ENCODE data around the gene PGS1.

The PGS1 gene

DNA sequence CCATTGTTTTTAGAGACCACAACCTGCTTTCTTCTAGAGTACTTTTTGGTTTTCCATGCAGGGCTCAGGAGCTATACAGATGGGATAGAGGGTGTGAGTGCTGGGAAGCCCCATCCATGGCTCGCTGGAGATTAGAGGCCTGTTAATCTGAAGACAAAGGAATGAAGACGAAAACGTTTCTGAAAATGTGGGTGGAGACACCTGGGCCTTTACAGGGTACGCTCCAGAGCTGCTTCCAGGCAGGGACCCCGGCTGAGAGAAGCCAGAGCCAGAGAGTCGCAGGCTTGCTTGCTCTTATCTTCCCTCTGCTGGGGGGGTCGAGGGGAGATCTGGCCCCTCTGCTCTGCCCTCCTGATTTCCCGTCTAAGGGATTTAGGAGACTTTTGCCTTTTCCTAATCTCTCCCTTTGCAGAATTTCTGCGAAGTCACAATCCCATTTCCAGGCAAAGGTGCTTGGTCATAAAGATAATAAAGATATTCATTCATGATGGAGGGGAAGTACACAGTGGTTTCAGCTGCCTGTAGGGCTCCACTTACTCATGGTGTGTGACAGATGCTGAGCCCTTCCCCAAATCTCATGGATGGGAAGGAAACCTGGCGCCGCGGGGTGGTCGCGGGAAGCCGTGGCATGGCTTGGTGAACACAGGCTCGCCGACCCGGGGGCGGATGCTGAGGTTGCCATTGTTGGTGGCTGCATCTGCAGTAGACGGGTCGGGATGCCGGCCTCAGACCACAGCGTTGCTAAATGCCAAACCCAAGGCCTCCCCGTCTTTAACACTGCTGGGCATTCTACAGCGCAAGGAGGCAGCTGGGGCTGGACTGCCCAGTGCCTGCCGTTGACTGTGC, 13.8 kb upstream of the PGS1 start:
- DNase-seq, result no peak

DNA sequence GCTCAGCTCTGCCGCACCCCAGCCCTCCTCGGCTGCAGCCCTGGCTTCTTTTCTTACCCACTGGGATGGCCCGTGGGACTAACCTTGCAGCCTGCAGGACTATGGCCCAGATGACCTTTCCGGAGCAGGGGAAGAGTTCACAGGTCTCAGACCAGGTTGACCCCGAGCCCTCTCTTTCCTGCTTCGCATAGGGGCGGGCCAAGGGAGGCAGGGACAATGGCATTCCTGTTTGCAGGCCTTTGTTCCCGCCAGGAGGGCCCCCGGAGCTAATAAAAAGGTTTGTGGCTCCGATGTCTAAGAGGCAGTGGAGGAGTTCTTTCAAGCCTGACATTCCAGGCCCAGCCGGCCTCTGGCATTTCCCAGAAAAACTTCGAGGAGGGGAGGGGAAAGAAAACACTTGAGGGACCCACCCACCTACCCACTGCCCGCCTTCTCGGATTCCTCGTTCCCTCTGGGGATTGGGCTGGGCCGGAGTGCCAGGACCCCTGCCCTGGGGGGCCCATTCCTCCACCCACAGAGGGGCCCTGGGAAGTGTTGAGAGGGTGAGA, 12.8 kb upstream of the PGS1 start:
- DNase-seq, result no peak

DNA sequence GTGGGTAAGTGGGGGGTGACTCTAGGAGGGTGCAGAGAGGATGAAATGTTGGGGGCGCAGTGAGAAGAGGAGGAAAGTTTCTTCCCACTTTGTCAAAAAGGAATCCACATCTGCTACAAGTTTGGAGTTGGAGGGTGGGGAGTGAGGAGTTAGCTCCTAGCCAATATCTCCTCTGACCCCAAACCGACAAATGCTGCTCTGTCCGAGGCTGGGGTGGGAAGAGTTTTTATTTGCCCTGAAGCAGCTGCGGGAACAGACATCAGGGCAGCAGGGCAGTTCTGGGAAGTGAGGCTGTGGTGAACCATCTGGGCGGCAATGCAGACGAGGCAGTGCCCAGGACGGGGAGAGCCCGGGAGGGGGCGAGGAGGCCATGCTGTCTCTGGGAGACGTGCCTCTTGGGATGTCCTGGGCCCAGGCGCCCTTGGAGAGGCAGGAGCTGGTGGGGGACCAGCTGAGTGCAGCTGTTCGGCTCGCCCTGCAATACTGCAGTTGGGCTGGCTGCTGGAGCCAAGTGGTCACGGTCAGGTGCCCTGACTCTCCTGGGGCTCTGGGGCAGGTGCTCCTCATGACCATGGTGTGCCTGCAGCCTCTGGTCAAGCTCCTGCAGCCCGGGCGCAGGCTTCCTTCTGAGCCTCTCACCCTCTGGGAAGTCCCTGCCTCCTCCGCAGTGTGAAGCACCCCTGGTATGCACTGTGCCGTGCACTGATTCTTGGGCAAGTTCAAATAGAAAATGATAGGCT, 12.2 kb upstream of the PGS1 start:
- no peak for DNase-seq

DNA sequence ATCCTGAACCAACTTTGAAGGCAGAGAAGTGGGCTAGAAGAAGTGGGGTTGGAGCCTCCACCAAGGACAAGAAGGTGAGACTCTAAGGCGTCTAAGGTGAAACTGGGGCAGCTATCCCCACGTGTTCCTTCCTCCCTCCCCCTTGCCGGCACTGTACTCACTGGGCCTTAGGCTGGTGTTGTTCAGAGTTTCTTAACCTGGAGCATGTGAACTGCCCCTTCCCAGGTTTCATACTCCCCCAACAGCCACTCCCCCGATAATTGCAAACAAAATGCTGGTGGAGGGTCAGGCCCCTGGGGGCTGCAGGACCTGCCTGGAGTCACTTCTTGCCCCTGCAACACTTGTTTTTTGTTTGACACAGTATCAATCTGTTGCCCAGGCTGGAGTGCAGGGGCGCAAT, 11.3 kb upstream of the PGS1 start:
- no peak for DNase-seq

DNA sequence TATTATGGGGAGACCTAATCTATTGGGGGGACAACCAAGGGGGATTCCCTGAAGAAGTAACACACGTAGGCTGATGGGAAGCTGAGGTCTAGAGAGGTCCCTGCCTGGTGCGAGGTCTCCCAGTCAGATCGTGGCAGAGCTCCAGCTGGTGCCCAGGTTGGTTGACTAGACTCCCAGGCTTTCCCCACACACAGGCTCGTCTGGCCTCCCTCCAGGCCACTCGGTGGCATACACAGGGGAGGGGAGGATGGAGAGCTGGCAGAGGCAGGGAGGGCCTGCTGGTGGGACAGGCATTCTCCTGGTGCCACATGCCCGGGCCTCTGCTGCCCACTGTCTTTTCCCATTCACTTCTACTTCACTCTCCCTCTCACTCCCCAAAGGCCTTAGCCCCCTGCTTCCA, 10.1 kb upstream of the PGS1 start:
- no peak for DNase-seq

DNA sequence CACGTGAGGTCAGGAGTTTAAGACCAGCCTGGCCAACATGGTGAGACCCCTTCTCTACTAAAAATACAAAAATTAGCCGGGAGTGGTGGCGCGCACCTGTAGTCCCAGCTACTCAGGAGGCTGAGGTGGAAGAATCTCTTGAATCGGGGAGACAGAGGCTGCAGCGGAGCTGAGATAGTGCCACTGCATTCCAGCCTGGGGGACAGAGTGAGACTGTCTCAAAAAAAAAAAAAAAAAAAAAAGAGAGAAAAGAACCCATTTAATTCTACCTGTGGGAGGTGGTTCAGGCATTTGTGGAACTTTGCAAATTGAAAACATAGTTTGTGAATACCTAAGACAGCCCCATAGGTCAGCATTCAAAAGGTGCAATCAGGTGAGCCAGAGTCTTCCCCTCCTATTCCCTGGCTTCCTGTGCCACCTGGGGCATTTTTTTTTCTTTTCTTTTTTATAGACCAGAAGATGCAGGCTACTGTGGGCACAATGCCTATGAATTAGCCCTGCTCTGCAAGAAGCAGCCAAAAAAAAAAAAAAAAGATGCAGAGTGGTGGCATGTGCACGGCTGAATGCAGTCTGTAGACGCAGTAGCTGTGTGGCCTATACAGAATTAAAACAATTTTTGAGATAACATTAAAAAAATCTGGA, 9.5 kb upstream of the PGS1 start:
- no peak for DNase-seq

DNA sequence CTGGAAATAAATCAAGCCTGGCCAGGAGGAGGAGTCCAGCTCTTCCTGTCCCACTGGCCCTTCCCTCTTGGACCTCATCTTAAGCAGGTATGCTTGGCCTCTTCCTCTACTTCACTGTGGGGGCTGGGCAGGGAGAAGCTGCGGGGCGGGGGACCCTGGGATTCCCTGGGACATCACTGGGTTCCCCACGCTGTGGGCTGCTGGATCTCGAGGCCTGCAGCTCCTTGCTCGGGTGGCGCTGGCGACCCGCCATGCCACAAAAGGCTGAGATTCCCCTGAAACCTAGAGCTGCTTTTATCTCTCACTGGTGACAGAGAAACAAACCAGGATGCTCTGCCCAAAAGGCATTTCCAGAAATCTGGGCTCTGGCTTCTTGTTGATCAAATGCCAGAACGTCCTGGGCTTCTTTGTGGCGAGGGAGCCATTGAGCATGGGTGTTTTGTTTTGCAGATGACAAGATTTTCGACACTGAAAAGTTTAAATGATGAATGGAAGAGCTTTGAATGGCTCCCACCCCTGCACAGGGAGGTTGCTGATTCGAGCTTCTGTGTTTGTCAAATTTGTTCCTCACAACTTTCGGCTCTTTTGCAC, 8.6 kb upstream of the PGS1 start:
- DNase-seq, result no peak

DNA sequence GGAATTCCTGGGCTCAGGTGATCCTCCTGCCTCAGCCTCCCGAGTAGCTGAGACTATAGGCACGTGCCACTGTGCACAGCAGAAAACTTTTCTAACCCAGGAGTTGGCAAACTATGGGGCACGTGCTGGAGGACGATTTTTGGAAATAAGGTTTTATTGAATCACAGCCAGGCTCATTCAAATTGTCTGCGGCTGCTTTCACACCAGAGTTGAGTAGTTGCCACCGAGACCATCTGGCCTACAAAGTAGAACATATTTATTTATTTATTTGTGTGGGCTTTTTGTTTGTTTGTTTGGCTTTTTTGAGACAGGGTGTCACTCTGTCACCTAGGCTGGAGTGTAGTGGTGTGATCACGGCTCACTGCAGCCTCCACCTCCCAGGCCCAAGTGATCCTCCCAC, 7.4 kb upstream of the PGS1 start:
- no peak for DNase-seq

DNA sequence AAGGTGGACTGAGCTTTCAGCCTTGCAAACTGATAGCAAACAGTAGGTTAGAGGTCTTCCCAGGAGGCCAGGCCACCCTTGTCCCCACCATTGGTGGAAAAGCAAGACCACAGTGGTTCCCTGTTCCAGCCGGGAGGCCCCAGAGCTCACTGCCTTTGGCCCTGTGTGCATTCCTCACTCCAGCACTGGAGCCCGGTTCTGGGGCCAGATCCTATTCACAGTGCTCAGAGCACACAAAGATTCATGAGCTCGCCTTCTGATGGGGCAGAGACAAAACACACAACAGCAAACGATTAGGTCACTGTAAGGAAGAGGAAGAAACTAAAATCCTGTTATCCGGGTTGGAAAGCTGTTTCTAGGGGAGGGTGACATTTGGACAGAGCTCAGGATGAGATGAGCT, 5.6 kb upstream of the PGS1 start:
- DNase-seq, result no peak

DNA sequence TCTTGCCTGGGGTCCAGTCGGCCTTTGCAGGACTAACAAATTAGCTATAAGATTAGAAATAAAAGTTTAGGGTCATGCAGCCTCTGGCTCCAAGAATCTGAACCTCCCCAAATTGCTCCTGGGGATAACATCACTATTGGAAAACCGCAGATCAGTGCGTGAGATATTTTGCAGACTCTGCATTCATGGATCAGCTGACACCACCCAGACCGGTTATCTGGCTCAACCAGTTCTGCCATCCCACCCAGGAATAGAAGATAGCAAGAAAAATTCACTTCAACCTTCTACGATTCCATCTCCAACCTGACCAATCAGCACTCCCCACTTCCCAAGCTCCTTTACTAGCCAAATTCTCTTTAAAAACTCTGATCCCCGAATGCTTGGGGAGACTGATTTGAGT, 4.3 kb upstream of the PGS1 start:
- DNase-seq, result no peak

DNA sequence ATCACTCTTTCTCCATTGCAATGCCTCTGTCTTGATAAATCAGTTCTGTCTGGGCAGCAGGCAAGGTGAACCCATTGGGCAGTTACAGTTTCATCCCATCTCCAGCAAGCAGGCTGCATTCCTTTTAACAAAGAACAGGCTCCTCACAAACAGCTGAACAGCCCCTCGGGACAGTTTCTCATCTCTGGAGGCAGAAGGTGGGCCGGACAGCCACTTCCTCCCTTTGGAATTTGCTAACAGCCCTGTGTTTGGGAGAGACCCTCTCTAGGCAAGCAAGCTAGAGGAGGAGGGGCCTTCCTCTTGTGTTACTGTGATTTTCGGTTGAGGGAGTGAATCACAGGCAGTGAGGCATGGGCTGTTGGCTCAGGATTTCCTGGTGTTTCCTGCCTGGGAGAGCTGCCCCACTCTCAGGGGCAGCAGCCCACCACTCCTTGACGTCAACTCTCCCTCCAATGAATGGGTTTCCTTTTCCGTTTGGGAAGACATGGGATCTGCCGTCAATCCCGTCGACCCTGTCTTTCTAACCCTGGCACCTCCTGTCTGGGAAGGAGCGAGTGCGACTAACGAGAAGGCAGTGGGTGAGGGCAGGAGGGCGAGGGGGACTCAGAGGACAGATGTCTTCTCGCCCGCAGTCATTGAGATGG, 3.7 kb upstream of the PGS1 start:
- no peak for DNase-seq

DNA sequence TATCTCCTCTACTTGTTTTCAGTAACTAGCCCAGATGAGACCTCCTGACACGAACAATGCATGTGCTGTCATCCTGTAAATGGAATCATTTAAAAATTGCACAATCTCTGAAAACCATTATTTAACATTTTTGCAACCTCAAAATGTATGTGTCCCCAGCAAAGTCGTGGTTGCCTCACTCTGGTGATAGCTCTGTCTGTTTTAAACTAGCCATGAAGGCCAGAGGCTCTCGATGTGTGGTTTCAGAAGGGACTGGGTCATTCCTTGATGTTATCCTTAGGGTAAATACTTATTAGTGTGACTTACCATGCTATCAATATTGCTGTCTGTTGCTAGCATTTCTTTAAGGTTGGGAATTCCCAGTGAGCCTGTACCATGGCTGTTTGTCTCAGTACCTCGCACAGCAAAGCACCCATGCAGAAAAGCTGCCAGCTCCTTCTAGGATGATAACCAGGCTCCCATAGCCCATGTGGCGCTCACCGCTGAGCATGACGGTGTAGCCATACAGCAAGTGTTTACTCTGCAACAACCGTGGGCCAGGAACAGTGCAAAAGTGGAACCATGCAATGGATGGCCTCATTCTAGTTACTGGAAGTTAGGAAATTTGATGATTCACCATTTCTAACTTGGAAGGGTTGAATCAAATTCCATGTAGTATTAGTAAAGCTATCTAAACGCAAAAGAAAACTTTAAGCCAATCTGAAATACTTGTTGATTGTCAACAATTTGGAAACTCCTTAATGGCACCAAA, 2.9 kb upstream of the PGS1 start:
- peak; percentile 26 for DNase-seq

DNA sequence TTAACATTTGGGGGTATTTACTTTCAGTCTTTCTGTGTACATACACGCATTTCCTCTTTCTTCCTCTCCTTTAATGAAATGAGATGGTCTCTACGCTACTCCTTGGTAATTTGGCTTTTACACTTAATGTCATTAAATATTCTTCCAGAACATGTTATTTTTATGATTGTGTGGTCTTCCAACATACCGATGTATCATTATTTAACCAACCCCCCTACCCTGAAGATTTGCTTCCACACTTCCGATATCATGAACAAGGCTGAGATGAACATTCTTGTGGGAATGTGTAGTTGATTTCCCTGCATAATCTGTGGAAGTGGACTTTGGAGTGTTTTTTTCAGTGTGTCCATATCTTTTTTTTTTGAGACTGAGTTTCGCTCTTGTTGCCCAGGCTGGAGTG, 2.3 kb upstream of the PGS1 start:
- no peak for DNase-seq

DNA sequence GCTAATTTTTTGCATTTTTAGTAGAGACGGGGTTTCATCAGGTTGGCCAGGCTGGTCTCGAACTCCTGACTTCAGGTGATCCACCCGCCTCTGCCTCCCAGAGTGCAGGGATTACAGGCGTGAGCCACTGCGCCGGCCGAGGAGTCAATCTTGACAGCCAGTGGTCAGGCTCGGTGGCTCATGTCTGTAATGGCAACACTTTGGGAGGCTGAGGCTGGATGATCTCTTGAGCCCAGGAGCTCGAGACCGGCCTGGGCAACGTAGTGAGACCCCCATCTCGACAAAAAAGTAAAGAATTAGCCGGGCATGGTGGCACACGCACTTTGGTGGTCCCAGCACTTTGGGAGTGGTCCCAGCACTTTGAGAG, 608 bp upstream of the PGS1 start:
- DNase-seq, result no peak

DNA sequence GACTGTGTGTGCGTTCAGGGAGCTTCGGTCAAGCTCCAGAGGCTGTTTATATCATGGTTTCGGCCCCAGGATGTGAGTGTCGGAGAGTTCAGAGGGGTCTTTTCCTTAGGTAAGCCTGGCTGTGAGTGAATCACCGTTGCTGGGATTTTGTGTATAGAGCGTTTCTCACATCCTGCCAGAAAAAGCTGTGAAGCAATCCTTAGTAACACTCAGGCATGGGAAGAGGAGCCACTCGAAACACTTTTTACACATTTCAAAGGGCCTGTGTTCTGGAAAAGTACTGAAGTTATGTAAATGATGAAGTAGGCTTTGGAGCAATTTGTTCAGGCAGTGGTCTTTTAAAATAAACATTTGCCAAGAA, 662 bp downstream of the PGS1 start:
- DNase-seq, result no peak

DNA sequence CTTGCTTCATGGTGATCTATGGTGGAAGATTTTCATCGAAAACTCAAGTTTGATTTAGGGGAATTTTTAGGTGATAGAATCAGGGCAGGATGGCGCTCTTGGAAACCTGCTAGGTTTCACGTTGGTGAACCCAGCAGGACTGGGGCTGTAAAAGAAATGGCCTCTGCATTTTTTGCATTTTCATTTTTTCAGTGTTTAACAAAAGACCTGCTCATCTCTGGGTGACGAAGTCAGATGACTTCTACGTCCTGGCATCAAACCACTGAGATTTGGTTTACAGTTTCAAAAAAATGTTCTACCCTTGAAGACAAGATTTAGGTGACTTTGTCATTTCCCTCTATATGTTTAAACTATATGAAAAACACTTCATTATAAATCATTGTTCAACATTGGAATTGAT, 1.9 kb downstream of the PGS1 start:
- no peak for DNase-seq

DNA sequence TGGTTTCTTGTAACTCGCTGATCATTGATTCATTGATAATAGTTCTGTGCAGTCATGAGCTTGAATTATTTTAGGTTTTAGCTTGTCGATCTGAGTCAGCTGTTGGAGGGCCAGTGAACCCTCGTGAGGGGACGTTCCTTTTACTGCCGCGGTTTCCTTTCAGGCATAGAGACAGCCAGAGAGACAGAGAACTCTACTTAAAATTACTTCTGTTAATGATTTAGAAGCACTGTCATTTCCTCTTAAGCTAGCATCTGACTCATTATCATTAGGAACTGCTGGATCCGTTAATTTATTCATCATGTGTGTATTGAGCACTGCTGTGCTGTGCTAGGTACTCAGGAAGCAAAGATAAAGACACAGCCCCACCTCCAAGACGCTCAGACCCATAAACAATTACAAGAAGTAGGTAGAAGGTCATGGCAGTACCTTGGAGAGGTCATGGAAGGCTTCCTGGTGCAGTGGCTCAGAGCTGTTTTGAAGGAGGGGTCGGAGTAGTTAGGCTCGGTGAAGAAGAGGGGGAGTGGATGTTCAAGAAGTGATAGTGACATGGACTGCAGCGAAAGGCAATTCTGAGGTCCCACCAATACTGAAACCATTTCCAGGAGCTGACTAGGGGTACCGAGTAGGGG, 3.3 kb downstream of the PGS1 start:
- no peak for DNase-seq

DNA sequence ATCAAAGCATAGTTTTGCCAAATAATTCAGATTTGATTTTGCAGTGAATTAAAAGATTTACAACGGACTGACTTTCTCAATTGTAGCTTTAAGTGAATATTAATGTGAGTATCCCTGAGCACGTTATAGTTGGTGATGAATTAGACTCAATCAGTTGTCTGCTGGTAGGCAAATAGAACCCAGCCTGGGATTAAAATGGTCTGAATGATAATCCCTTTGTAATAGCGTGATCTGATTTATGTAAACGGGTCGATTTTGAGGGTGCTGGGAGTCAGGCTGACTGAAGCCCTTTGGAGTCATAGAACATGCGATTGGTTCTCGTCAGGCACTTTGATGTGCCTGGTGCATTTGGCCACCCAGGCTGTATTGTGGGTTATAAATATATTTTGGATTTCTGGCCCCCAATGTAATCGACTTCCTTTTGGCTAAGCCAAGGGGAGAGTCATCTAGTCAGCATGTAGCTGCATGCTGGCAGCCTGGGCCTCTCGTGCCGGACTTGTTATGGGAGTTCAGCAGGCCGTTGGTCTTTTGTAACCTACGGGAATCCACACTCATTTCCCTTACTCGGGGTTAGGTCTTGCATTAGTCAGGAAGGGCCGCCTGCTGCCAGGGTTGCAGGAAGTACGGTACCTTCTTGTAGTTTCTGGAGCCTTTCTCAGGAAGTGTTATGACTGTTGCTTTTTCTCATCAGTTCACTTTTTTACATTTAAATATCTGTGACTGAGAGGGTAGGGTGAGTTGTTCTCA, 5.4 kb downstream of the PGS1 start:
- DNase-seq, result no peak

DNA sequence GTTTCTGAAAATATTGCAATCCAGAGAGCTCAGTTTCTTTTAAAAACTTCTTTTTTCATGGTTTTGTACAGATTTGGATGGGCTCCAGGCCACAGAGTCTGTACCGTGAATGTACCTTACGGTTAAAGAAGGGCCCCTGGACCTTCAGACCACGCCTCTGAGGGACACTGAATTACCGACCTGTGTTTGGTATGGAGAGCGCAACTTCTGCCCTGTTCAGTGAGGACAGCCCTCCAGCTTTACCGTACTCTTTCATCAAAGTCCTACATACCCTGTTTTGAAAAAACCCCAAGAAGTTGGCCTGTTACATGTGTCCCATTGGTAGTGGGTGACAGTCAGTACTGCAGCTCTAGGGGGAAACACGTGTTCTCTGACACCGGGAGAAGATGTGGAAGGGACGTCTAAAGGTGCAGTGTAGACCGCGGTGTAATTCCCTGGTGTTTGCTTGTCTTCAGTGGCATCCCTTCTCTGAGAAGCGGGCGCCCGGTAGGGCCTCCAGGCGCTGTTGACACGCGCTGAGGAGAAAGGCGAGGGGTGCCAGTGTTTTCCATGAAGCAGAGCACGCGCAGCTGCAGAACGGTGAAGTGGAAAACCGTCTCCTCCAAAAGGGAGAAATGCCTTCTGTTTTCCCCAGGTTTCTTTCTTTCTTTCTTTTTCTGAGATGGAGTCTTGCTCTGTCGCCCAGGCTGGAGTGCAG, 6.2 kb downstream of the PGS1 start:
- no peak for DNase-seq

Data from T1000 (cell line).